K562 (cell line): ENCODE measurements around the gene SLC44A1. TPM values are rescaled to one million over a fixed set of nuclear protein-coding genes. Genes with fewer than 3 reads are reported as not detected.

ENCODE experiments used
- ADNP ChIP-seq: fragments of 200-800 bp; sonication (Bioruptor generic); IDR thresholded peaks from 2 replicates; pipeline ENCODE4 v1.6.1; 2016; ENCODE audit warnings: missing genetic modification characterization, missing compliant biosample characterization
- TCFL5 ChIP-seq: fragments of 250-450 bp; sonication (Bioruptor Pico); conservative IDR thresholded peaks from 2 replicates; pipeline ENCODE4 v1.6.1; 2021; ENCODE audit warnings: mild to moderate bottlenecking, moderate library complexity, matching md5 sums
- ZNF407 ChIP-seq: fragments of 450-650 bp; IDR thresholded peaks from 2 replicates; pipeline ENCODE4 v1.6.1; 2016; ENCODE audit warnings: low read depth
- polyA plus RNA-seq, 8 experiments: library from polyadenylated mRNA; depleted of rRNA in 4 of 8; stranded (reverse) in 5 of 8; unstranded in 3 of 8; fragments of >200 nt; fragmentation: Nextera tagmentation in 2 of 8; fragmentation: Illumina TruSeq in 1 of 8; extraction: Ambion mirVana in 2 of 8; extraction: Trizol in 1 of 8; gene quantifications; 2 replicates each; pipeline versions ENCODE4 v1.2.1 to v1.2.3, GENCODE V29; 2011 to 2014; ENCODE audit warnings: inconsistent platforms in 1 of 8, missing spikeins in 1 of 8
- total RNA-seq, 7 experiments: library from RNA; depleted of rRNA in 6 of 7; stranded (reverse); fragments of >200 nt in 6 of 7; fragmentation: Illumina TruSeq in 2 of 7; extraction: Trizol in 2 of 7; gene quantifications; 2 replicates each; pipeline versions ENCODE4 v1.2.1 to v1.2.3, GENCODE V29; 2011 to 2021; ENCODE audit warnings: low replicate concordance in 1 of 7

The SLC44A1 gene
- total and polyA plus RNA-seq, 9 of the 15 experiments (the other 6 are each of a cell fraction or from before 2014, with no cell fraction given) = 0.11 to 0.59 (median 0.30) TPM

- TF ChIP-seq ZNF407 = no peak
- no peak for TF ChIP-seq ADNP
- TF ChIP-seq TCFL5 (CRISPR knock-in tag) = no peak
Observed at GRCh38 chr9:105295986-105296385, 51.5 kb downstream of the SLC44A1 start (continued).
